DND-41 (cell line): ENCODE results near the gene LECT2.

ENCODE experiments used
- CTCF ChIP-seq: IDR thresholded peaks from 2 replicates; pipeline ENCODE4 v1.5.1; 2012; ENCODE audit warnings: borderline replicate concordance, low read length, moderate library complexity, mild to moderate bottlenecking; ENCODE audit not compliant: poor library complexity, severe bottlenecking; ENCODE audit errors: extremely low read depth
- EZH2 ChIP-seq: IDR thresholded peaks from 3 replicates; pipeline ENCODE4 v1.6.1; 2012; ENCODE audit warnings: borderline replicate concordance, low read depth, mild to moderate bottlenecking, moderate library complexity, low read length, inconsistent platforms; ENCODE audit not compliant: severe bottlenecking

GRCh38 chr5:135965504-135965903 is 10.7 kb upstream of the LECT2 start:
- TF ChIP-seq CTCF = no peak
- TF ChIP-seq EZH2 = no peak
